ENCODE results near the gene TMOD4.

The TMOD4 gene

GRCh38 chr1:151134396-151134795 is 41.4 kb downstream of the TMOD4 start:
- no peaks in the 10 kb centered on the region for H3K27me3 ChIP-seq (ENCODE audit: insufficient read depth, low read depth, severe bottlenecking)
- no peaks in the 10 kb centered on the region for H3K9me3 ChIP-seq (ENCODE audit: severe bottlenecking)
- no peak for DNase-seq
- no peak overlapping the region for H3K4me3 ChIP-seq (ENCODE audit: low read depth, low read length)
- no peak overlapping the region for H3K27ac ChIP-seq
- TF ChIP-seq, protein P1, sequence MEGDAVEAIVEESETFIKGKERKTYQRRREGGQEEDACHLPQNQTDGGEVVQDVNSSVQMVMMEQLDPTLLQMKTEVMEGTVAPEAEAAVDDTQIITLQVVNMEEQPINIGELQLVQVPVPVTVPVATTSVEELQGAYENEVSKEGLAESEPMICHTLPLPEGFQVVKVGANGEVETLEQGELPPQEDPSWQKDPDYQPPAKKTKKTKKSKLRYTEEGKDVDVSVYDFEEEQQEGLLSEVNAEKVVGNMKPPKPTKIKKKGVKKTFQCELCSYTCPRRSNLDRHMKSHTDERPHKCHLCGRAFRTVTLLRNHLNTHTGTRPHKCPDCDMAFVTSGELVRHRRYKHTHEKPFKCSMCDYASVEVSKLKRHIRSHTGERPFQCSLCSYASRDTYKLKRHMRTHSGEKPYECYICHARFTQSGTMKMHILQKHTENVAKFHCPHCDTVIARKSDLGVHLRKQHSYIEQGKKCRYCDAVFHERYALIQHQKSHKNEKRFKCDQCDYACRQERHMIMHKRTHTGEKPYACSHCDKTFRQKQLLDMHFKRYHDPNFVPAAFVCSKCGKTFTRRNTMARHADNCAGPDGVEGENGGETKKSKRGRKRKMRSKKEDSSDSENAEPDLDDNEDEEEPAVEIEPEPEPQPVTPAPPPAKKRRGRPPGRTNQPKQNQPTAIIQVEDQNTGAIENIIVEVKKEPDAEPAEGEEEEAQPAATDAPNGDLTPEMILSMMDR (IDR thresholded peaks at IDR 0.05; ENCODE audit: low read depth, low read length): no peak
- H3K36me3 ChIP-seq: peaks cover 84% of the 10 kb centered on the region

- peaks cover 72% of the 10 kb centered on the region for H3K36me3 ChIP-seq
- H3K4me3 ChIP-seq (ENCODE audit: low read depth, low read length): no peak overlapping the region
- H3K27me3 ChIP-seq (ENCODE audit: insufficient read depth, low read depth, severe bottlenecking): no peaks in the 10 kb centered on the region
- DNase-seq: no peak
- no peak overlapping the region for H3K27ac ChIP-seq
- TF ChIP-seq, protein P1 (IDR thresholded peaks at IDR 0.05; ENCODE audit: low read depth, low read length): no peak
- no peaks in the 10 kb centered on the region for H3K9me3 ChIP-seq (ENCODE audit: severe bottlenecking)
Observed at GRCh38 chr1:151133018-151133806, 42.6 kb downstream of the TMOD4 start.

- Histone ChIP-seq H3K4me3 (ENCODE audit: low read depth, low read length) (no peak overlapping the region), H3K9me3 (ENCODE audit: severe bottlenecking) (no peaks in the 10 kb centered on the region), H3K27ac (no peak overlapping the region), H3K36me3 (peaks cover 64% of the 10 kb centered on the region), H3K27me3 (ENCODE audit: insufficient read depth, low read depth, severe bottlenecking) (no peaks in the 10 kb centered on the region)
- TF ChIP-seq, protein P1 (IDR thresholded peaks at IDR 0.05; ENCODE audit: low read depth, low read length): no peak
- no peak for DNase-seq
Observed at GRCh38 chr1:151132335-151133017, 43.3 kb downstream of the TMOD4 start.

- no peaks in the 10 kb centered on the region for H3K27me3 ChIP-seq (ENCODE audit: insufficient read depth, low read depth, severe bottlenecking)
- no peaks in the 10 kb centered on the region for H3K9me3 ChIP-seq (ENCODE audit: severe bottlenecking)
- no peak for DNase-seq
- no peak overlapping the region for H3K27ac ChIP-seq
- no peak overlapping the region for H3K4me3 ChIP-seq (ENCODE audit: low read depth, low read length)
- TF ChIP-seq, protein P1 (IDR thresholded peaks at IDR 0.05; ENCODE audit: low read depth, low read length): no peak
- H3K36me3 ChIP-seq: peaks cover 58% of the 10 kb centered on the region
Observed at GRCh38 chr1:151131701-151132334, 44.0 kb downstream of the TMOD4 start.

GRCh38 chr1:151130987-151131586 is 44.7 kb downstream of the TMOD4 start:
- H3K9me3 ChIP-seq (ENCODE audit: severe bottlenecking): no peaks in the 10 kb centered on the region
- H3K36me3 ChIP-seq: peaks cover 51% of the 10 kb centered on the region
- no peak for DNase-seq
- H3K4me3 ChIP-seq (ENCODE audit: low read depth, low read length): no peak overlapping the region
- no peaks in the 10 kb centered on the region for H3K27me3 ChIP-seq (ENCODE audit: insufficient read depth, low read depth, severe bottlenecking)
- no peak overlapping the region; the same call in 1 of the 2 replicates for H3K27ac ChIP-seq
- TF ChIP-seq, protein P1 (IDR thresholded peaks at IDR 0.05; ENCODE audit: low read depth, low read length): no peak
